ENCODE results near the gene ADAMTS14. TPM values are rescaled to one million over a fixed set of nuclear protein-coding genes. Genes with fewer than 3 reads are reported as not detected.

Gene ADAMTS14
- total RNA-seq, 3 donors from 2014 or later = under 0.01 to 0.15 (median under 0.01) TPM

DNA sequence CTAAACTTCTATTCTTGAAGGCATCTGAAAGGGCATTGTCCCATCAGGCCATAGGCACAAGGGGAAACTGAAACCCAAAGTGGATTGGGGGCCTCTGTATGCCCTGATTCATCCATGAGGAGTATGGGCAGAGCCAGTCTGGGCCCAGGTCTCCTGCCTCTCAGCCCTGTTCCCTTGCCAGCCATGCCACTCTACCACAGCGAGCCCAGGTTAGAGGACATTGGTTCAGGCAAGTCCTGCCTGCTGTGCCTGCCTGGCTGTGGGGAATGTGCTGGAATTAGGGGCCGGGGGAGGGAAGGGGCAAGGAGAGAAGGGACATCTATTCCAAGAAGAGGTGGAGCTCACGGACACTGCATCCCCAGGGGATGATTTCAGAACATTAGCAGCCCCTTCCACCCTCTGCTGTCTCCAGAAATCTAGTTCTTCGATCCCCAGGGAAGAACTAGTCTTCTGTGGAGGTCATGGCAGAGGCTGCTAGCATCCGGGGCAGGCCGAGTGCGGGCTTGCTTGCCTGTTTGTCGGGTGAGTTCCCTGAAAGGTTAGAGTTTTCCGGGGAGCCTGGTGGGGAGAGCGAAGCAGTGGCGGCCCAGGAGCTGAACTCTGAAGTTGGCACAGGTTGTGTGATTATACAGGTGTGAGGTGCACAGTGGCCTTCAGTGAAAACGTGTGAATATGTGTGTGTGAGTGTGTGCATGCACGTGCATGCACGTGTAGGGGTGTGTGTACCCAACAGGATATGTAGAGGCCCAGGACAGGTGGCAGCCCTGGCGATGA lies 75.1 kb downstream of the ADAMTS14 start:
- no peaks in the 10 kb centered on the region for H3K36me3 ChIP-seq
- no peaks in the 10 kb centered on the region for H3K9me3 ChIP-seq
- no peaks in the 10 kb centered on the region for H3K4me1 ChIP-seq
- TF ChIP-seq POLR2AphosphoS5 (IDR thresholded peaks at IDR 0.05) = no peak
- TF ChIP-seq POLR2A (IDR thresholded peaks at IDR 0.05) = no peak
- TF ChIP-seq, protein P1, sequence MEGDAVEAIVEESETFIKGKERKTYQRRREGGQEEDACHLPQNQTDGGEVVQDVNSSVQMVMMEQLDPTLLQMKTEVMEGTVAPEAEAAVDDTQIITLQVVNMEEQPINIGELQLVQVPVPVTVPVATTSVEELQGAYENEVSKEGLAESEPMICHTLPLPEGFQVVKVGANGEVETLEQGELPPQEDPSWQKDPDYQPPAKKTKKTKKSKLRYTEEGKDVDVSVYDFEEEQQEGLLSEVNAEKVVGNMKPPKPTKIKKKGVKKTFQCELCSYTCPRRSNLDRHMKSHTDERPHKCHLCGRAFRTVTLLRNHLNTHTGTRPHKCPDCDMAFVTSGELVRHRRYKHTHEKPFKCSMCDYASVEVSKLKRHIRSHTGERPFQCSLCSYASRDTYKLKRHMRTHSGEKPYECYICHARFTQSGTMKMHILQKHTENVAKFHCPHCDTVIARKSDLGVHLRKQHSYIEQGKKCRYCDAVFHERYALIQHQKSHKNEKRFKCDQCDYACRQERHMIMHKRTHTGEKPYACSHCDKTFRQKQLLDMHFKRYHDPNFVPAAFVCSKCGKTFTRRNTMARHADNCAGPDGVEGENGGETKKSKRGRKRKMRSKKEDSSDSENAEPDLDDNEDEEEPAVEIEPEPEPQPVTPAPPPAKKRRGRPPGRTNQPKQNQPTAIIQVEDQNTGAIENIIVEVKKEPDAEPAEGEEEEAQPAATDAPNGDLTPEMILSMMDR (IDR thresholded peaks at IDR 0.05) = no peak
- H3K27ac ChIP-seq = no peak overlapping the region
- intact Hi-C loops (cut with DNase I; ENCODE audit: low total_unique reads) = no loop called here
- no peaks in the 10 kb centered on the region for H3K27me3 ChIP-seq
- no peak for DNase-seq (ENCODE audit: low spot score in 2 of 2)
- no peak overlapping the region for H3K4me3 ChIP-seq

DNA sequence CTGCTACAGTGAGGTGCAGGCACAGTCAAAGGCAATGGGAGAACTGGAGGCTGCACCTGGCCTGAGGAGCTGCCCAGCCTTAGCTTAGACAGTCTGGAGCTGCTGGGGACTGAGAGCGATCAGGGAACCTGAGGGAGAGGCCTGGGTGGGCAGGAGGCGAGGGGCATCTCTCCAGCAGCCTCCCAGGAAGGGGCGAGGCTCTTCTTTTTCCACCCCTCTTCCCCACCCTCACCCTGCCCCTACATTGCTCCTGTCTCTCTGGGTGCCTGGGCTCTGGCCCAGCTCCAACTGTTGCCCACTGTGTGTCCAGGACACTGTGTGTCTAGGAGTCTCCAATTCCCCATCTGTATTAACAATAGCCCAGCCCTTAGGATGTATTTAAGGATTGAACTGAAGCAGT lies 76.0 kb downstream of the ADAMTS14 start:
- H3K36me3 ChIP-seq = no peaks in the 10 kb centered on the region
- H3K4me1 ChIP-seq = no peaks in the 10 kb centered on the region
- no peaks in the 10 kb centered on the region for H3K9me3 ChIP-seq
- TF ChIP-seq POLR2AphosphoS5 (IDR thresholded peaks at IDR 0.05) (no peak), POLR2A (IDR thresholded peaks at IDR 0.05) (no peak)
- TF ChIP-seq, protein P1 (IDR thresholded peaks at IDR 0.05) = no peak
- no peak for DNase-seq (ENCODE audit: low spot score in 2 of 2)
- no peak overlapping the region for H3K27ac ChIP-seq
- no peaks in the 10 kb centered on the region for H3K27me3 ChIP-seq
- no peak overlapping the region for H3K4me3 ChIP-seq
- intact Hi-C loops (cut with DNase I; ENCODE audit: low total_unique reads) = no loop called here

DNA sequence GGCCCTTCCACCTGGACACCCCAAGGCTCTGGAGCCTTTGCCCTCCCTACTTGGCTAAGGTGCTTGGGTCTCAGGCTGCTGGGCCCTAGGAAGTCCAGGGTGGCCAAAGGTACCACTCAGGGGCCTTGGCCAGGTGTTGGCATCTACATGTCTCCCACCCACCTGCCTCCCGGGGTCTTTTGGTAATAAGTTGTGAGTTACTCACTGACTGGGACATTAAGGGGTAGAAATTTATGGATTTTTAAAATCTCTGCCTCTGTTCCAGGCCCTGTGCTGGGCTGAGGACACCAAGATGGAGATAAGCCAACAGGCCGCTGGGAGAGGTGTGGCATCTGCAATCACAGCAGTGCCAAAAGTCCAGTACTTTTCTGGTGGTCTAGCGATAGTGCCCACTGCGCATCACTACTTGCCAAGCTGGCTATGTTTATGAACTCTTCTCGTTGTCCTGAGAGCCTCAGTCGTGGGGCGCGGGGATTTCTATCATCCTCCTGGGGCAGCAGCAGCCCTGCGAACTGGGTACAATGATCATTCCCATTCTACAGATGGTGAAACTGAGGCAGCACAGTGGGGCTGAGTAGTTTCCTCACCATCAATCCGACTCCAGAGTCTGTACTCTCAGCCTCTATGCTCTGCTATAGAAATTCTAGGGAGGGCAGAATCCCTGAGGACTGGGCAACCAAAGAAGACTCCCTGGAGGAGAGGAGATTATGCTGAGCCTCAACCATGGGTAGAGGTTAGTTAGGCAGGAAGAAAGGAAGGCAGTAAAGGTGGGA lies 76.7 kb downstream of the ADAMTS14 start:
- intact Hi-C loops (cut with DNase I; ENCODE audit: low total_unique reads) = no loop called here
- no peak overlapping the region for H3K4me3 ChIP-seq
- H3K9me3 ChIP-seq = no peaks in the 10 kb centered on the region
- H3K36me3 ChIP-seq = no peaks in the 10 kb centered on the region
- H3K27me3 ChIP-seq = no peaks in the 10 kb centered on the region
- no peaks in the 10 kb centered on the region for H3K4me1 ChIP-seq
- DNase-seq (ENCODE audit: low spot score in 2 of 2) = no peak
- no peak overlapping the region for H3K27ac ChIP-seq
- TF ChIP-seq POLR2AphosphoS5 (IDR thresholded peaks at IDR 0.05) = no peak
- TF ChIP-seq, protein P1 (IDR thresholded peaks at IDR 0.05) = no peak
- TF ChIP-seq POLR2A (IDR thresholded peaks at IDR 0.05) = no peak

DNA sequence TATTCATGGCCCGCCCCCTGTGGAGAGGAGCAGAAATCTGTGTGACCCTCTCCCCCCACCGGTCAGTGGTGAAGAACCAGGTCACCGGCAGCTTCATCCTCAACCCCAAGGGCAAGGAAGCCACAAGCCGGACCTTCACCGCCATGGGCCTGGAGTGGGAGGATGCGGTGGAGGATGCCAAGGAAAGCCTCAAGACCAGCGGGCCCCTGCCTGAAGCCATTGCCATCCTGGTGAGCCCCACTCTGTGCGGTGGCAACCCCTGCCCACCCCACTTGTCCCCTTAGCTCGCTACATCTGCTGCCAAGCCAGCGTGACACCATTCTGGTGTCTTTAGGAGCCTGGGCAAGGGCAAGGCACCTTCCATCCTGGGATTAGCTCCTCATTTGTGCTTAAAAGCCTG lies 77.5 kb downstream of the ADAMTS14 start:
- H3K4me3 ChIP-seq = no peak overlapping the region
- no peaks in the 10 kb centered on the region for H3K9me3 ChIP-seq
- TF ChIP-seq POLR2A (IDR thresholded peaks at IDR 0.05) (no peak), POLR2AphosphoS5 (IDR thresholded peaks at IDR 0.05) (no peak)
- TF ChIP-seq, protein P1 (IDR thresholded peaks at IDR 0.05) = no peak
- no peaks in the 10 kb centered on the region for H3K4me1 ChIP-seq
- H3K36me3 ChIP-seq = no peaks in the 10 kb centered on the region
- no peaks in the 10 kb centered on the region for H3K27me3 ChIP-seq
- no peak for DNase-seq (ENCODE audit: low spot score in 2 of 2)
- intact Hi-C loops (cut with DNase I; ENCODE audit: low total_unique reads) = loop anchor here (10.0 kb wide), 1 partner anchor 195 kb away; no protein-coding TSS in a partner anchor
- no peak overlapping the region for H3K27ac ChIP-seq
